SK-N-SH treated with all-trans-retinoic acid at 6 μM for 48 hours (cell line): Measurements from ENCODE around the gene CBX5.

Source experiments
- ATAC-seq: fragments of 200-7000 bp; cut with Tn5 transposase; 3 replicates; pipeline ENCODE4 v1.9.1; 2020; ENCODE audit warnings: mild to moderate bottlenecking, moderate library complexity
- ARNTL ChIP-seq: fragments of 450-650 bp; formaldehyde crosslinking; IDR thresholded peaks from 2 replicates; pipeline ENCODE4 v1.5.0; 2020; ENCODE audit warnings: low read depth, mild to moderate bottlenecking, moderate library complexity, borderline replicate concordance
- ESRRG ChIP-seq: fragments of 250-450 bp; sonication (Bioruptor Pico); IDR thresholded peaks from 2 replicates; pipeline ENCODE4 v1.6.1; 2021; ENCODE audit warnings: mild to moderate bottlenecking
- GLIS3 ChIP-seq: fragments of 250-450 bp; sonication (Bioruptor Pico); IDR thresholded peaks from 2 replicates; pipeline ENCODE4 v1.5.0; 2020; ENCODE audit warnings: mild to moderate bottlenecking, moderate library complexity
- OSR1 ChIP-seq: fragments of 250-450 bp; sonication (Bioruptor Pico); IDR thresholded peaks from 2 replicates; pipeline ENCODE4 v1.8.0; 2022; ENCODE audit warnings: moderate library complexity, mild to moderate bottlenecking, inconsistent platforms
- RARB ChIP-seq: fragments of 250-450 bp; sonication (Bioruptor Pico); IDR thresholded peaks from 2 replicates; pipeline ENCODE4 v1.8.0; 2021; ENCODE audit warnings: mild to moderate bottlenecking, moderate library complexity
- SNAI2 ChIP-seq: fragments of 250-450 bp; sonication (Bioruptor Pico); IDR thresholded peaks from 2 replicates; pipeline ENCODE4 v1.5.0; 2020; ENCODE audit warnings: mild to moderate bottlenecking, moderate library complexity
- TCF4 ChIP-seq: fragments of 250-450 bp; sonication (Bioruptor Pico); IDR thresholded peaks from 2 replicates; pipeline ENCODE4 v1.8.0; 2021; ENCODE audit warnings: mild to moderate bottlenecking, moderate library complexity, borderline replicate concordance
- TOX ChIP-seq: fragments of 250-450 bp; sonication (Bioruptor Pico); IDR thresholded peaks from 2 replicates; pipeline ENCODE4 v1.8.0; 2021; ENCODE audit warnings: mild to moderate bottlenecking, moderate library complexity, borderline replicate concordance
- ZC3H10 ChIP-seq: fragments of 250-450 bp; sonication (Bioruptor Pico); IDR thresholded peaks from 2 replicates; pipeline ENCODE4 v1.5.1; 2021; ENCODE audit warnings: mild to moderate bottlenecking, moderate library complexity
- ZFP3 ChIP-seq: fragments of 250-450 bp; sonication (Bioruptor Pico); IDR thresholded peaks from 2 replicates; pipeline ENCODE4 v1.5.0; 2020; ENCODE audit warnings: mild to moderate bottlenecking, moderate library complexity
- ZFP30 ChIP-seq: fragments of 450-650 bp; formaldehyde crosslinking; IDR thresholded peaks from 2 replicates; pipeline ENCODE4 v1.5.0; 2022; ENCODE audit warnings: mild to moderate bottlenecking, moderate library complexity
- ZNF565 ChIP-seq: fragments of 450-650 bp; formaldehyde crosslinking; conservative IDR thresholded peaks from 2 replicates; pipeline ENCODE4 v1.5.0; 2020; ENCODE audit warnings: low read depth, mild to moderate bottlenecking, moderate library complexity
- TF ChIP-seq, protein P1 (sequence below): fragments of 250-450 bp; sonication (Bioruptor Pico); IDR thresholded peaks from 2 replicates; pipeline ENCODE4 v1.5.1; 2021; ENCODE audit warnings: mild to moderate bottlenecking, moderate library complexity
- TF ChIP-seq, protein P2 (sequence below): fragments of 250-450 bp; sonication (Bioruptor Pico); IDR thresholded peaks from 2 replicates; pipeline ENCODE4 v1.8.0; 2020; ENCODE audit warnings: mild to moderate bottlenecking, moderate library complexity, borderline replicate concordance
- TF ChIP-seq, protein P3 (sequence below): fragments of 250-450 bp; sonication (Bioruptor Pico); IDR thresholded peaks from 2 replicates; pipeline ENCODE4 v1.8.0; 2021; ENCODE audit warnings: low read depth, mild to moderate bottlenecking, moderate library complexity, borderline replicate concordance
- TF ChIP-seq, protein P4 (sequence below): fragments of 250-450 bp; sonication (Bioruptor Pico); IDR thresholded peaks from 2 replicates; pipeline ENCODE4 v1.5.0; 2020; ENCODE audit warnings: mild to moderate bottlenecking, moderate library complexity
- TF ChIP-seq, protein P5 (sequence below): fragments of 250-450 bp; sonication (Bioruptor Pico); IDR thresholded peaks from 2 replicates; pipeline ENCODE4 v1.5.1; 2020; ENCODE audit warnings: low read depth, mild to moderate bottlenecking, moderate library complexity

The CBX5 gene

DNA sequence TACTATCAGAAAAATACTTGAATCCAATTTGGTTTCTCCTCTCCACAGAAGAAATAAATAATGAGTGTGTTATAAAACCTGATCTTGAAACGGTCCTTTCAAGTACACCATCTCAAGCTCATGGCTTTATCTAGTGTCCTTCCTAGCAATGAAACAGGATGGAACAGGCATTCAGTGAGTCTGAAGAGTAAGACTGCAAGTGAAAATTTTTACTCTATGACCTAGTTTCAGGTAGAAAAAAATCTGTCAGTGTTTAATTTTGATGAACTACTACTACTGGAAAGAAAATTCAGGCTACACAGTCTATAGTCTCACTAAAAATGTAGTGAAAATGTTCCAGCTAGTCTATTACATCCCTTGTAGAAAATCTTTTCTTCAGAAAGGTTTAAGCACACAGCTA, 7.7 kb downstream of the CBX5 start:
- TF ChIP-seq TOX (CRISPR knock-in tag): no peak
- no peak for TF ChIP-seq SNAI2 (CRISPR knock-in tag)
- TF ChIP-seq GLIS3 (CRISPR knock-in tag): no peak
- no peak for TF ChIP-seq ZNF565 (CRISPR knock-in tag)
- no peak for TF ChIP-seq ZFP30 (CRISPR knock-in tag)
- TF ChIP-seq, protein P1, sequence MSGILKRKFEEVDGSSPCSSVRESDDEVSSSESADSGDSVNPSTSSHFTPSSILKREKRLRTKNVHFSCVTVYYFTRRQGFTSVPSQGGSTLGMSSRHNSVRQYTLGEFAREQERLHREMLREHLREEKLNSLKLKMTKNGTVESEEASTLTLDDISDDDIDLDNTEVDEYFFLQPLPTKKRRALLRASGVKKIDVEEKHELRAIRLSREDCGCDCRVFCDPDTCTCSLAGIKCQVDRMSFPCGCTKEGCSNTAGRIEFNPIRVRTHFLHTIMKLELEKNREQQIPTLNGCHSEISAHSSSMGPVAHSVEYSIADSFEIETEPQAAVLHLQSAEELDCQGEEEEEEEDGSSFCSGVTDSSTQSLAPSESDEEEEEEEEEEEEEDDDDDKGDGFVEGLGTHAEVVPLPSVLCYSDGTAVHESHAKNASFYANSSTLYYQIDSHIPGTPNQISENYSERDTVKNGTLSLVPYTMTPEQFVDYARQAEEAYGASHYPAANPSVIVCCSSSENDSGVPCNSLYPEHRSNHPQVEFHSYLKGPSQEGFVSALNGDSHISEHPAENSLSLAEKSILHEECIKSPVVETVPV (CRISPR knock-in tag): no peak
- no peak for TF ChIP-seq TCF4 (CRISPR knock-in tag)
- TF ChIP-seq, protein P2, sequence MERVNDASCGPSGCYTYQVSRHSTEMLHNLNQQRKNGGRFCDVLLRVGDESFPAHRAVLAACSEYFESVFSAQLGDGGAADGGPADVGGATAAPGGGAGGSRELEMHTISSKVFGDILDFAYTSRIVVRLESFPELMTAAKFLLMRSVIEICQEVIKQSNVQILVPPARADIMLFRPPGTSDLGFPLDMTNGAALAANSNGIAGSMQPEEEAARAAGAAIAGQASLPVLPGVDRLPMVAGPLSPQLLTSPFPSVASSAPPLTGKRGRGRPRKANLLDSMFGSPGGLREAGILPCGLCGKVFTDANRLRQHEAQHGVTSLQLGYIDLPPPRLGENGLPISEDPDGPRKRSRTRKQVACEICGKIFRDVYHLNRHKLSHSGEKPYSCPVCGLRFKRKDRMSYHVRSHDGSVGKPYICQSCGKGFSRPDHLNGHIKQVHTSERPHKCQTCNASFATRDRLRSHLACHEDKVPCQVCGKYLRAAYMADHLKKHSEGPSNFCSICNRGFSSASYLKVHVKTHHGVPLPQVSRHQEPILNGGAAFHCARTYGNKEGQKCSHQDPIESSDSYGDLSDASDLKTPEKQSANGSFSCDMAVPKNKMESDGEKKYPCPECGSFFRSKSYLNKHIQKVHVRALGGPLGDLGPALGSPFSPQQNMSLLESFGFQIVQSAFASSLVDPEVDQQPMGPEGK: no peak
- TF ChIP-seq, protein P3, sequence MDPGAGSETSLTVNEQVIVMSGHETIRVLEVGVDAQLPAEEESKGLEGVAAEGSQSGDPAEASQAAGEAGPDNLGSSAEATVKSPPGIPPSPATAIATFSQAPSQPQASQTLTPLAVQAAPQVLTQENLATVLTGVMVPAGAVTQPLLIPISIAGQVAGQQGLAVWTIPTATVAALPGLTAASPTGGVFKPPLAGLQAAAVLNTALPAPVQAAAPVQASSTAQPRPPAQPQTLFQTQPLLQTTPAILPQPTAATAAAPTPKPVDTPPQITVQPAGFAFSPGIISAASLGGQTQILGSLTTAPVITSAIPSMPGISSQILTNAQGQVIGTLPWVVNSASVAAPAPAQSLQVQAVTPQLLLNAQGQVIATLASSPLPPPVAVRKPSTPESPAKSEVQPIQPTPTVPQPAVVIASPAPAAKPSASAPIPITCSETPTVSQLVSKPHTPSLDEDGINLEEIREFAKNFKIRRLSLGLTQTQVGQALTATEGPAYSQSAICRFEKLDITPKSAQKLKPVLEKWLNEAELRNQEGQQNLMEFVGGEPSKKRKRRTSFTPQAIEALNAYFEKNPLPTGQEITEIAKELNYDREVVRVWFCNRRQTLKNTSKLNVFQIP (CRISPR knock-in tag): no peak
- TF ChIP-seq, all 23 proteins: peak for 0
- ATAC-seq: no peak; the same call in 2 of the 3 replicates

DNA sequence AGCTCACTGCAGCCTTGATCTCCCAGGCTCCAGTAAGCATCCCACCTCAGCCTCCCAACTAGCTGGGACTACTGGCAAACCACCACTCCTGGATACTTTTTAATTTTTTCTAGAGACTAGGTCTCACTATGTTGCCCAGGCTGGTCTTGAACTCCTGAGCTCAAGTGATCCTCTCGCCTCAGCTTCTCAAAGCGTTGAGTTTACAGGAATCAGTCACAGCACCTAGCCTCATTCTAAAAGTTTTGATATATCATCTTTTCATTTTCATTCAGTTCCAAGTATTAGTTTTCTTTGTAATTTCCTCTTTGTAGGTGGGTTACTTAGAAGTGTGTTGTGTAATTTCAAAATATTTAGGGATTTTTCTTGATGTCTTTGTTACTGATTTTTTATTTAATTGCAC, 9.6 kb downstream of the CBX5 start:
- ATAC-seq: no peak
- TF ChIP-seq, protein P3 (CRISPR knock-in tag): no peak
- TF ChIP-seq OSR1 (CRISPR knock-in tag): no peak
- no peak for TF ChIP-seq RARB (CRISPR knock-in tag)
- TF ChIP-seq, protein P4, sequence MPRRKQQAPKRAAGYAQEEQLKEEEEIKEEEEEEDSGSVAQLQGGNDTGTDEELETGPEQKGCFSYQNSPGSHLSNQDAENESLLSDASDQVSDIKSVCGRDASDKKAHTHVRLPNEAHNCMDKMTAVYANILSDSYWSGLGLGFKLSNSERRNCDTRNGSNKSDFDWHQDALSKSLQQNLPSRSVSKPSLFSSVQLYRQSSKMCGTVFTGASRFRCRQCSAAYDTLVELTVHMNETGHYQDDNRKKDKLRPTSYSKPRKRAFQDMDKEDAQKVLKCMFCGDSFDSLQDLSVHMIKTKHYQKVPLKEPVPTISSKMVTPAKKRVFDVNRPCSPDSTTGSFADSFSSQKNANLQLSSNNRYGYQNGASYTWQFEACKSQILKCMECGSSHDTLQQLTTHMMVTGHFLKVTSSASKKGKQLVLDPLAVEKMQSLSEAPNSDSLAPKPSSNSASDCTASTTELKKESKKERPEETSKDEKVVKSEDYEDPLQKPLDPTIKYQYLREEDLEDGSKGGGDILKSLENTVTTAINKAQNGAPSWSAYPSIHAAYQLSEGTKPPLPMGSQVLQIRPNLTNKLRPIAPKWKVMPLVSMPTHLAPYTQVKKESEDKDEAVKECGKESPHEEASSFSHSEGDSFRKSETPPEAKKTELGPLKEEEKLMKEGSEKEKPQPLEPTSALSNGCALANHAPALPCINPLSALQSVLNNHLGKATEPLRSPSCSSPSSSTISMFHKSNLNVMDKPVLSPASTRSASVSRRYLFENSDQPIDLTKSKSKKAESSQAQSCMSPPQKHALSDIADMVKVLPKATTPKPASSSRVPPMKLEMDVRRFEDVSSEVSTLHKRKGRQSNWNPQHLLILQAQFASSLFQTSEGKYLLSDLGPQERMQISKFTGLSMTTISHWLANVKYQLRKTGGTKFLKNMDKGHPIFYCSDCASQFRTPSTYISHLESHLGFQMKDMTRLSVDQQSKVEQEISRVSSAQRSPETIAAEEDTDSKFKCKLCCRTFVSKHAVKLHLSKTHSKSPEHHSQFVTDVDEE (CRISPR knock-in tag): no peak
- TF ChIP-seq, protein P2: no peak
- TF ChIP-seq ZFP30 (CRISPR knock-in tag): no peak

DNA sequence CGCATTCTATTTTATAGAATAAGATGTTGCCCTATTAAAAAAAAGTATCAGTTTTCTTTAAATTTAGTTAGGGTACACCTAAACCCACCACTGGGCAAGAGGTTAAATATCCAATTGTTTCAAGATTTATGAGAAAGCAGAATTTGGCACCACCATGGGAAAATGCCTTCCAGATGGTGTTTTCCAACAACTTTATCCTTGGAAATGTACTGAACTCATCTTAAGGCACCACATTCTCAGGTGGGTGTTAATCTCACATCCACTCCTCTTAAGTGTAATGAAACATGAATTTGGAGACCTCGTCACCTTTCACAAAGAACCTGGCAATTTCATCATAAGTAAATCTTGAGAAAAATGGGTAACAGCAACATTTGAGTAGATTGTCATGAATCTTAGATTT, 13.1 kb downstream of the CBX5 start:
- ATAC-seq: no peak
- TF ChIP-seq SNAI2 (CRISPR knock-in tag) (no peak), ZFP3 (CRISPR knock-in tag) (no peak), TOX (CRISPR knock-in tag) (no peak), ESRRG (CRISPR knock-in tag) (no peak), ZC3H10 (CRISPR knock-in tag) (no peak), ARNTL (no peak), OSR1 (CRISPR knock-in tag) (no peak), ZNF565 (CRISPR knock-in tag) (no peak)
- TF ChIP-seq, protein P5, sequence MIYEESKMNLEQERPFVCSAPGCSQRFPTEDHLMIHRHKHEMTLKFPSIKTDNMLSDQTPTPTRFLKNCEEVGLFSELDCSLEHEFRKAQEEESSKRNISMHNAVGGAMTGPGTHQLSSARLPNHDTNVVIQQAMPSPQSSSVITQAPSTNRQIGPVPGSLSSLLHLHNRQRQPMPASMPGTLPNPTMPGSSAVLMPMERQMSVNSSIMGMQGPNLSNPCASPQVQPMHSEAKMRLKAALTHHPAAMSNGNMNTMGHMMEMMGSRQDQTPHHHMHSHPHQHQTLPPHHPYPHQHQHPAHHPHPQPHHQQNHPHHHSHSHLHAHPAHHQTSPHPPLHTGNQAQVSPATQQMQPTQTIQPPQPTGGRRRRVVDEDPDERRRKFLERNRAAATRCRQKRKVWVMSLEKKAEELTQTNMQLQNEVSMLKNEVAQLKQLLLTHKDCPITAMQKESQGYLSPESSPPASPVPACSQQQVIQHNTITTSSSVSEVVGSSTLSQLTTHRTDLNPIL (CRISPR knock-in tag): no peak
- TF ChIP-seq, protein P4 (CRISPR knock-in tag): no peak
- TF ChIP-seq, protein P3 (CRISPR knock-in tag): no peak
